ENCODE data around the gene LEFTY2. TPM values are rescaled to one million over a fixed set of nuclear protein-coding genes. Genes with fewer than 3 reads are reported as not detected.
"Not testable (repeated sequence)": the region's sequence is repeated elsewhere in the genome, so short reads cannot be mapped to it uniquely, and the experiment has no call there.

LEFTY2 gene
- polyA plus RNA-seq, 1 donor = 0.98 TPM

GRCh38 chr1:225906467-225906866 is 34.6 kb downstream of the LEFTY2 start:
- no peak for DNase-seq

GRCh38 chr1:225903623-225904022 is 37.4 kb downstream of the LEFTY2 start:
- DNase-seq = no peak

DNA sequence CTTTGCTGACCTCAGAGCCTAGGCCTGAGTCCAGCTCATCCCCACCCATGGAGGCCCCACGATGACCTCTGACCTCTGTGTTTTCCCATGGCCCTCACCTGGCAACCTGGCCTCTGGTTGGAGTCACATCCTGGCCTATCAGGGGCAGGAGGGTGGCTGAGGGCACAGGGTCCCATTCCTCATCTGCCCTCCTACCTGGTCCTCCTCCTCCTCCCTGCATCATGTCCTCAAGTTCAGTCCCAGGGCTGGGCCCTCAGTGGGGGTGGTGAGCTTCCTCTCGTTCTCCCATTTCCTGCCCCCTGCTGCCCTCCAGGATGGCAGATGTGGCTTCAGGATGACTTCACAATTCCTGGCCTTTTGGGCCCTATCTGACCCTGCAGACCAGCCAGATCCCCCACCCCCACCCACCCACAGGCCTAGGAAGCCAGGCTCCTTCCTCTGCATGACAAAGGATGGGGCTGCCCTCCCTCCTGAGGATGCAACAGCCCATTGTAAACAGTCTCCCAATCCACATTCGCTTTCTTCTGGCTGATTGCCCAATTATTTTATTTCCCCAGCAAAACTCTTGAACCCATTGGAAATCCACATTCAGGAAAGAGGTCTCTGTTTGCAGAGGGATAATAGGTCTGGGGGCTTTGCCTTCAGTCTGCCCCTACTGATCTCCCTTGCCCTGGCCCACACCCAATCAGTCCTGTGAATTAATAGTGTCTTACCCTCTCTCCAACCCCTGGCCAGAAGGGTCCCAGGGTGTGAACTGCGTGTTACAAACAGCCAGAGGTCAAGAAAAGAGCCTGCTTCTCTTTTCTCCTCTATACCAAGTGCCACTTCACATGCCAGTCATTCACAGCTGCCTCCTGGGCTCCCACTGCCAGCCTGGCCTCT is 41.7 kb downstream of the LEFTY2 start:
- no peak for DNase-seq

DNA sequence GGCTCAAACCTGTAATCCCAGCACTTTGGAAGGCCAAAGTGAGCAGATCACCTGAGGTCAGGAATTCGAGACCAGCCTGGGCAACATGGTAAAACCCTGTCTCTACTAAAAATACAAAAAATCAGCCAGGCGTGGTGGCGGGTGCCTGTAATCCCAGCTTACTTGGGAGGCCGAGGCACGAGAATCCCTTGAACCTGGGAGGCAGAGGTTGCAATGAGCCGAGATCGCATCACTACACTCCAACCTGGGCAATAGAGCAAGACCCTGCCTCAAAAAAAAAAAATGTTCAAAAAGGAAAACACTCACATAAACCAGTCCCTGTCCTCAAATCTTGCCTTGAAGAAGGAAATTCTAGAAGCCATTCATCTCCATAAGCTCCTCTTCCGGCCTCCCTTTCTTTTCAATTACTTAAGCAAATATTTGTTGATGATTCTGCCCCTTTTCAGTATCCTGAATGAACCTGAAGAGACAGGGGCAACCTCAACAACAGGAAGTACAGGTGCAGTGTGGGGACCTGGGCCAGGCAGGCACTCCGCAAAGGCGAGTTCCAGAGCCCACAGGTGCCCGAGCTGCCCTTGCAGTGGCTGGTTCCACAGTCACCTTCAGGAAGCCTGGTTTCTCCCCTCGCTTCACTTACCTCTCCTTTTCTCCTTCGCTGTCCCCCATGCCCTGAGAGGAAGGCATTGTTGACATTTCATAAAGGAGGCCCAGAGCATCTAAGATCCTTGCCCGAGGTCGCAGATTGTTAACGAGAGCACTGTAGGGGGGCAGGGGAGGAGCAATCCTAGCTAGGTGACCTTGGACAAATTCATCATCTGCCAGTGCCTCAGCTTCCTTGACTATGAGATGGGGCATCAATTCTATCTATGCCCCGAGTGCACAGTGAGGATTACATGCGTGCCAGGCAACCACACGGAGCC is 43.2 kb downstream of the LEFTY2 start:
- no peak for DNase-seq

- no peak for DNase-seq
These were observed 44.0 kb downstream of the LEFTY2 start for GRCh38 chr1:225896937-225897549.

DNA sequence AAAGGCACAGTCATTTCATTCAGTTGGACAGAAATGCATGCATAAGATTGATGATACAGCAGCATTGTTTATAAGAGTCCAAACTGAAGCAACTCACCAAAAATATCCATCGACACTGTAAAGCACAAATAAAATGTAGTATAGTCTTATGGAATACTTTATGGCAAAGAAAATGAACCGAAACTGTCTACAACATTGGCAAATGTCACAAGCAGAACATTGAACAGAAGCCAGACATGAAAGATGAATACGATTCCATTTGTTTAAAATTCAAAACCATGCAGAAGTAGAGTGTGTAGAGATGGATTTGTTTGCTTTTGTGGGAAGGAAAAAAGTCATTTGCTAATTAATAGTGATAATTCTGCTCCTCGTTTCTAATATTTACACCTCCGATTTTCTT is 44.5 kb downstream of the LEFTY2 start:
- no peak for DNase-seq

GRCh38 chr1:225892307-225892706 is 48.7 kb downstream of the LEFTY2 start:
- no peak for DNase-seq

GRCh38 chr1:225891229-225891972 is 49.6 kb downstream of the LEFTY2 start:
- DNase-seq = no peak

DNA sequence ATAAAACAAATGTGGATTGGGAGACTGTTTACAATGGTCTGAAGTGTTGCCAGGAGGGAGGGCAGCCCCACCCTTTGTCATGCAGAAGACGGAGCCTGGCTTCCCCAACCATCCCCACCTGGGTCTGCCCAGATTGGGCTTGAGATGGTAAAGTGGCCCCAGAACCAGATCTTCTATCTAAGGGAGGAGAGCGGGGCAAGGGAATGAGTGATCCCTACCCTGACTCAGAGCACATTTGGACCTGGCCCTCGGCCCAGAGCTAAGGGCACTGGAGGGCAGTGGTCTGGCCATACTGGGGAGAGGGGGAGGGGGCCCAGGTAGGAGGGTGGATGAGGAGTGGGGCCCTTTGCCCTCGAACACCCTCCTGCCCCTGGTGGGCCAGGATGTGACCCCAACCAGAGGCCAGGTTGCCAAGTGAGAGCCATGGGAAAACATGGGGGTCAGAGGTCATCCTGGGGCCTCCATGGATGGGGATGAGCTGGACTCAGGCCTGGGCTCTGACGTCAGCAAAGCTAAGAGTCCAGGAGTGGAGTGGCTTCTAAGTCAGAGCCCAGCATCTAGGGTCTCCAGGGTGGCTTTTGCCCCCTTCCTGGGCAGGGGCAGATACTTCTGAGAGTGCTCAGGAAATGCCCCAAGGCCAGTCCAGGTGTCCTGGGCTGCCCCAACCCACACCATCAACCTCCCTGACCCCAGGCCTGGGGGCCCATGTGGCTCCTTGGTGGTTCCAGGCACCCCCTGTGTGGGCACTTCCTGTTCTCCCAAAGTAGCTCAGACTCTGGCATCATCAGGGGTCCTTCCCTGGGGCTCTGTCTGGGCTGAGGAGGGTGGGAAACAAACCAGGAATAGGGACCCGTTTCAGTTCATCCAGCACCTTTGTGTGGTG is 50.4 kb downstream of the LEFTY2 start:
- DNase-seq = no peak

DNA sequence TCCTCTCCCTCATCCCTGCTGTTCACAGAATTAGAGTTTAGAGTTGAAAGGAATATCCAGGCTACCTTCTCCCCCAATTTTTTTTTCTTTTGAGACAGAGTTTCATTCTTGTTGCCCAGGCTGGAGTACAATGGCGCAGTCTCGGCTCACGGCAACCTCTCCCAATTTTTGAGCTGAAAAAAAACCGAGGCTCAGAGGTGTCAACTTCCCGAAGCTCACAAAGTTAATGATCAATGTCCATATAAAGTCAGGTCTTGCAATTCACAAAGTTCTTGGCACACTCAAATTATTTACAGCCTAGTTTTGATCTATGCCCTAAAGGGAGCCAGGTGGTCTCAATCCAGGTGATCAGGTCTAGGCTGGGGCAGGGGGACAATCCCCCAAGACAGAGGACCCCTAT is 51.3 kb downstream of the LEFTY2 start:
- DNase-seq = no peak

GRCh38 chr1:225888898-225889601 is 52.0 kb downstream of the LEFTY2 start, which contains the start of gene LEFTY1:
TSS of gene LEFTY1 (minus strand) at chr1:225889146. CDS start at chr1:225889066, 80 bp downstream.
- peak; percentile 87 for DNase-seq

DNA sequence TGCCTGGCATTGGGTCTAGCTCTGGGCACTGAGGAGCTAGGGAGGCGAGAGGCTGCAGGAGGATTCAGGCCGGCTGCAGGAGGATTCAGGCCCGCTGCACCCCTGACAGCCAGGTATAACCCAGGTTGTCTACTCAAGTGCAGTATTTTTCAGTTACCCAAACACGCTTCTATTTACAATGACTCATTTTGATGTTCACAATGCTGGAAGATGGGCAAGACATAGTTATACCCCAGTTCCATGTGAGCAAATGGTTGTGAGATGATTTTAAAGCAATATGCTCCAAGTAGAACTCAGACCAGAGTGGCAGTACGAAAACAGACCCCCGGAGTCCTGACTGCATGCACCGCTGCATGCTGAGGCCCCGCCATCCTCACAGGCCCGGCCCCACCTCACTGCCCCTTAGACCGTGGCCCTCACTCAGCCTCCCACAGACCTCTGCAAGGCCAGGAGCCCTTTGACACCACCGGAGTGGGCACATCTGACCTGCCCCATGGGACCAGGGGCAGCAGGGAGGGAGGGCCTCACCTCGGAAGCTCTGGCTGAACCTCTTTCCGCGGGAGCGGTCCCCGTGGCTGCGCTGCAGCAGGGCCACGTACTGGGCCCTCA is 52.6 kb downstream of the LEFTY2 start:
- no peak for DNase-seq

GRCh38 chr1:225887554-225888288 is 53.3 kb downstream of the LEFTY2 start:
- DNase-seq = not testable (repeated sequence)

DNA sequence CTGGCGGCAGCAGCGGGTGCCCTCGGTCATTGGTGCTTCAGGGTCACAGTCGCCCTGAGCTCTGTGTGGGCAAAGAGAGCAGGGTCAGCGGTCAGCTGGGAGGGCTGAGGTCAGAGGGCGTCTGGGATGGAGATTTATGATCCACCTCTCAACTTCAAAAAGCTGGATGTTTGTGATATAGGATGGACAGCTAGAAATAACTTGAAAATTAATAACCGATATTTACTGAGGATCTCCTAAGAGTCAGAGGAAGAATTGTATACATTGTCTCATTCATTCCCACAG is 54.0 kb downstream of the LEFTY2 start:
- DNase-seq = no peak

Other genes starting within 250 kb of the LEFTY2 start
- 469 TPM for gene SRP9, start 163.4 kb downstream of the LEFTY2 start, polyA plus RNA-seq (ENCODE audit: insufficient read length)
- 59.0 TPM for gene EPHX1, start 131.1 kb downstream of the LEFTY2 start, polyA plus RNA-seq (ENCODE audit: insufficient read length)
- gene TMEM63A, start 58.8 kb downstream of the LEFTY2 start, polyA plus RNA-seq (ENCODE audit: insufficient read length) = 82.2 TPM
- 3.6 TPM for gene LEFTY1, start 52.1 kb downstream of the LEFTY2 start, polyA plus RNA-seq (ENCODE audit: insufficient read length)
- 52.5 TPM for gene PYCR2, start 17.0 kb downstream of the LEFTY2 start, polyA plus RNA-seq (ENCODE audit: insufficient read length)
- gene SDE2, start 58.1 kb upstream of the LEFTY2 start, polyA plus RNA-seq (ENCODE audit: insufficient read length) = 22.2 TPM
- gene H3-3A, start 121.5 kb upstream of the LEFTY2 start, polyA plus RNA-seq (ENCODE audit: insufficient read length) = 1,261 TPM
- 52.3 TPM for gene ACBD3, start 245.5 kb upstream of the LEFTY2 start, polyA plus RNA-seq (ENCODE audit: insufficient read length)

Data from left kidney (tissue), 2 donors.